Measurements from ENCODE around the gene DGKD.
A peak's percentile ranks its signal among the peaks of the same experiment; 100 is the strongest.

DGKD gene

DNA sequence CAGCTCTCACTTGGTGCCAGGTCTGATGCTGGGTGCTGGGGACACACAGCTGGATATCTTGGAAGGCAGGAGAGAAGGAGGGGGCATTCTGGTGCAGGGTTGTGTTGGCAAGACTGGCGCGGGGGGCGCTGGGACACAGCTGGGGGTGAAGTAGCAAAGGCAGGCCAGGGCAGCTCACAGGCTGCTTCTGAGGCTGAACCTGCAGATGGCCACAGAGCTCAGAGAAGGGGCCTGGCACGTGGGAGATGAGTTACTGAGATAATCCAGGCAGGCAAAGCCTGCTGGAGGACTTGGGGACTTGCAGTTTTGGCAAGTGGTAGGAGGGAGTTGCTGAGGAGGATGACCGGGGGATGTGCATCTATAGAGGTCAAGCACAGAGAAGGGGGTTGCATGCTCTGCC, 16.2 kb upstream of the DGKD start:
- DNase-seq: no peak

DNA sequence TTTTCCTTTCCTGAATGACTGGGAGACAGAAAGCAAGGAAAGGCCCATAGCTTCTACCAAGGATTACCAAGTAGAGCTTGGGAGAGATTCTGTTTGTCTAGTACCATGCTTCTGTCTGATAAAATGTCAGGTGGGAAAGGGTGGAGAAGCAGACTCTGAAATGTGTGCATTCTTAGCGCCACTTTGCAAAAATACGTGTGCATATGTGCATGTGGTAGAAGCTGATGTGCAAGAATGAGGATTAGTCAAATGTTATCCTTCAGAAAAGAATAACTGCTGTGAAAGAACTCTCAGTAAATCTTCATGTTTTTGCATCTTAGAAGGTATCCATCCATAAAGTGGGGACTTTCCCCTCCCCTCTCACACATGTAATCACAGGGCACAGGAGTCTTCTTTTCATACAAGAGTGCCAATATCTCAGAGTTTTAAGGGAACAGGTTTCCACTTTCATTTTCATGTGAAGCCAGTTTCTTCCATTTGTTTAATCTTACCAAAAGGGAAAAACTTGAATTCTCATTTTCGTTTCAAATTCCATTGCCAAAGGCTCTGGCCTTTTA, 15.4 kb upstream of the DGKD start:
- DNase-seq: no peak

DNA sequence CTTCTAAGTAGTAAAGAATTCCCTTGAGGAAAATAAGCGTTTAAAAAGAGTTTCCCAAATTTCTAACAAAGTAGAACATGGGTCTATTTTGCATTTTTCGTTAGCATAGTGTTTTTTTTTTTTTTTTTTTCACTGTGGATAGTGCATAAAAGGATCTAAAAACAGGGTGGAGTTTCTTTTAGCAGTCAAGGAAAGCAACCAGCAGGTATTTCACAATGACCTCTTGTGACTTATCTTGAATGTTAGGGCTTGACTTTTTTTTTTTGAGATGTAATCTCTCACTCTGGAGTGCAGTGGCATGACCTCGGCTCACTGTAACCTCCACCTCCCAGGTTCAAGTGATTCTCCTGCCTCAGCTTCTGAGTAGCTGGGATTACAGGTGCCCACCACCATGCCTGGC, 14.9 kb upstream of the DGKD start:
- peak in 3 of 4 experiments; percentile 27 to 58 (median 51) for DNase-seq

DNA sequence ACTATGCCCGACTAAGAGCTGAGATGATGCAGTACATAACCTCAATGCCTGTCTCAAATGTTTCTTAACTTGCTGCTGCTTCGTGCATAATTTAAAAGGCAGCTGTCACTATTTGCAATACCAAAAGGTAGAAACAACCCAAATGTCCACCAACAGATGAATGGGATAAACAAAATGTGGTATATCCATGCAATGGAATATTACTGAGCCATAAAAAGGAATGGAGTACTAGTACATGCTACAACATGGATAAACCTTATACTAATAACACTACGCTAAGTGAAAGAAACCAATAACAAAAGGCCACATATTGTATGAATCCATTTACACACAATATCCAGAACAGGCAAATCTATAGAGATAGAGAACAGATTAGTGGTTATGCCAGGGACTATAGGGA, 13.0 kb upstream of the DGKD start:
- DNase-seq: no peak

DNA sequence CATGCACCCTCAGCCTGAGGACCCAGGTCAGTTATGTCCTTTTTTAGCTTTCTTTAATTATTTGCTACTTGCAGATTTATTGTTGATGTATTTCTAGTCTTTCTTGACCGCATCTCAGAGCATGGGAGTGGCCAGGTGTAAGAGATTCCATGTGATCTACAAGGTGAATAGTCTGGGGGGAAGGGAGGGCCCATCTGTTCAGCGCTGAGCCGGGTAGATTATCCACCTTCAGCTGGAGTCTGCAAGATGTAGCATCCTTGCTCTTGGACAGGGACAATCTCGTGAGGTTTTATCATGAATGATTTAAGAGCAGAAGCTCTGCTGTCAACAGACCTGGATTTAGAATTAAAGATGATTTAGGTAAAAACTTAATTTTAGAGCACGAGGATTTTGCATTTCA, 12.0 kb upstream of the DGKD start:
- no peak for DNase-seq

DNA sequence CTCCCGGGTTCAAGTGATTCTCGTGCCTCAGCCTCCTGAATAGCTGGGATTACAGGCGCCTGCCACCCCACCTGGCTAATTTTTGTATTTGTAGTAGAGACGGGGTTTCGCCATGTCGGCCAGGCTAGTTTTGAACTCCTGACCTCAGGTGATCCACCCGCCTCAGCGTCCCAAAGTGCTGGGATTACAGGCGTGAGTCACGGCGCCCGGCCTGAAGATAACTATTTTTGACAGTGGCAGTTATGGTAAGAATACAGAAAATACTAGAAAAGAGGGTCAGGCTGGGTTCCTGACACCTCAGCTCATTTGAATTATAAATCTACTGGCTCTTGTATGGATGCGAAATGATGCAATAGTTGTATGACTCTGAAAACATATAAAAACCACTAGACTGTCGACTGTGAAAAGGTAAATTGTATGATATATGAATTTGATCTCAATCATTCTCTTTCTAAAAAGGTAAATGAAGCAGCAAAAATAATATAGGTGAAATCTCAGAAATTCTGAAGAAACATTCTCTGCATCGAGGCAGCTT, 11.1 kb upstream of the DGKD start:
- no peak for DNase-seq

DNA sequence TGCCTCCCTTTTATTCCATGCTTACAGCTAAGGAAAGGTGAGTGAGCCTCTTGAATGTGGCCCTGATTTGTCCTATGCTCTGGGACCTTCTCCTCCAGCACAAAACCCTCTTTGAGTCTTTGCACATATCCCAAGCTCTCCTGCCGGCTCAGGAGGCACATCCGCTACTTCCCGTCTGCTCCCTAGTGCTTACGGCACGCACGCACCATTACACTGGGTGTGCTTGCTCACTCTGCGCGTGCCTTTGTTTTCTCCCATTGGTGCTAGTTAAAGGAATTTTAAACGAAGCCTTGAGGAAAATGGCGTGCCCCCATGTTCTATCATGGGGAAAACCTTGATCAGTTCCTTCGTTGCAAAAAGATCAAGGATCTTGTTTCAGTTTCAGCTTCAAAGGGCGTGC, 7.9 kb upstream of the DGKD start:
- no peak for DNase-seq

DNA sequence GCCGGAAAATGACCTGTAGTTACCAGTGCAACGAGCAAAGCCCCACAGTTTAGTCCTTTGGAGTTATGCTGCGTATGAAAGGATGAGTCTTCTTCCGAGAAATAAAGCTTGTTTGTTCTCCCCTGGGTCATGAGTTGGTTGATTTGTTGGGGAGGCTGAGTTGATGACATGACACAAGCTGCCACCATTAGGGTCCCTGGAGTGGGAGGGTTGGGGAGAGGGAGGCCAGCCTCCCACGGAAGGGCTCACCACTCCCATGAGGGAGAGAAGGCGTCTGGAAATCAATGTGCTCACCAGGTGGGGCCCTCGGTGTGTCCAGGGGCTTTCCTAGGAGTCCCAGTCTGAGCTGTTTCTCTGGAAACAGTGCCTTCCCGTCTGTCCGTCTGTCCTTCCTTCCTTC, 7.4 kb upstream of the DGKD start:
- DNase-seq: no peak

DNA sequence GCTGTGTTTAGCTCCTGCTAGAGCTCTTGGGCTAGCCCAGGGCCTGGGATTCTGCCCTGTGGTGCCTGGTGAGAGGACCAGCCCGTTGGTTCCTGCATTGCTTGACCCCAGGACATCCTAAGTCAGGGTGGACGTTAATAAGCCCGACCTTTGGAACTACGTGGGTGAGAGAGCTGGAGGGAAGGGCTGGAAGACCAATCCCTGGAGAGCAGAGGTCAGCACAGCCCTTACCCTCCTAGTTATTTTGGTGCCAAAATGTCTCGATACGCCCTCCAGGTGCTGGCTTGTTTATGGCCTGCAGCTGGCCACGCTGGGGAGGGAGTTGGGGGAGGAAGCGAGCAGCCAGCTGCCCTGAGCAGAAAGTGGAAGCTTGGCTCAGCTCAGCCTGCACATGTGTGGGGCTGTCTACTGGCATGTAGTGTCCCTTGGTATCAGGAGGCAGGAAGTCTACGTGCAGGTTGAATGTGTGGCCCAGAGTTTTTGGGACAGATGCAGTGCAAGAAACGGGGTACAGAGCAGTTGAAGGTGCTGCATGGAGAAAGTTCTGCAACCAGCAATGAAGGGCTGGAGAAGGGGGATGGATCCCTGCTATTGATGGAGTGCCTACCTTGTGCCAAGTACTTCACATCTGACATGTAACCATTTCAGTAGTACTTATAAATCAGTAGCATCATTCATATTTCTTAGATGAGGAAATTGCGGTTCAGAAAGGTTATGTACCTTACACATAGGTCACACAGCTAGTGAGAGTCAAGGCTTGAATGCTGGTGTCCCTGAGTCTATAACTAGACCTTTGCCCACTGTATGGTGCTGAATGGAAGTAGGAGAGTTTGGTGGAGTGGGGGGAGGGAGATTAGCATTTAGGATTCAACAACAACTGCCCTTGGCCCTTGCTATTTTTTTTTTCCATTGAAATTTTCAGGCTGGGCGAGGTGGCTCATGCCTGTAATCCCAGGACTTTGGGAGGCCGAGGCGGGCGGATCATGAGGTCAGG, 5.0 kb upstream of the DGKD start:
- DNase-seq: peak; percentile 52 to 81 (median 72)

DNA sequence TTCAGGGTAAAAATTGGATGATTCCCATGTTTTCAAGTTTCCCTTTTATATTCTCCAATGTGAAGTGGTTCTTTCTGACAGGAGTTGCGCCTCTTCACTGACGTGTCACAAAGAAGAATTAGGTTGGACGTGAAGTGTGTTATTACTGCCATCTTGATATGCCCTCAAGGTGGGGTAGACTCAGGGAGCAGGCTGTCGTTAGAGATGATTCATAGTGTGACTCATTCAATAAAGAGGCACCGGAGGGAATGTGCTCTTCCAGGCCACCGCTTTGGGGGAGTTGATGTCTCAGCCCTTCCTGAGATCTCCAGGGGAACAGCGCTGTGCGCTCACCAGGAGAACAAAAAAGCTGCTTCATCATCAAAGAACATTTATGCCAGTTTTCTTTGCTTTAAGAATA, 3.6 kb upstream of the DGKD start:
- peak; percentile 16 to 68 (median 49) for DNase-seq

DNA sequence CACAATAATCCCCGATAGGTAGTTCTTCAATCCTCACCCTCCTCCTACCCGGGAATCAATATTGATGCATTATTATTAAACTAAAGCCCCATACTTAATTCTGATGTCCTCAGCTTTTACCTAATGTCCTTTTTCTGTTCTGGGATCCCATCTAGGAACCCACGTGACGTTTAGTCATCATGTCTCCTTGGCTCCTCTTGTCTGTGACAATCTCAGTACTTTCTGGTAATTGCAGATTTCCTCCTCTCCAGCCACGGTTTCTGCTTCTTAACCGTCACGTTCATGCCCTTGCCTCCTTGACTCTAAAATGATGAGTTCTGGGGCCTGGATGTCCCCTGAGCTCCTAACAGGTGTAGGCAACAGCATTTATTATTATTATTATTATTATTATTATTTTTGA, 2.9 kb upstream of the DGKD start:
- peak; percentile 51 to 78 (median 71) for DNase-seq

DNA sequence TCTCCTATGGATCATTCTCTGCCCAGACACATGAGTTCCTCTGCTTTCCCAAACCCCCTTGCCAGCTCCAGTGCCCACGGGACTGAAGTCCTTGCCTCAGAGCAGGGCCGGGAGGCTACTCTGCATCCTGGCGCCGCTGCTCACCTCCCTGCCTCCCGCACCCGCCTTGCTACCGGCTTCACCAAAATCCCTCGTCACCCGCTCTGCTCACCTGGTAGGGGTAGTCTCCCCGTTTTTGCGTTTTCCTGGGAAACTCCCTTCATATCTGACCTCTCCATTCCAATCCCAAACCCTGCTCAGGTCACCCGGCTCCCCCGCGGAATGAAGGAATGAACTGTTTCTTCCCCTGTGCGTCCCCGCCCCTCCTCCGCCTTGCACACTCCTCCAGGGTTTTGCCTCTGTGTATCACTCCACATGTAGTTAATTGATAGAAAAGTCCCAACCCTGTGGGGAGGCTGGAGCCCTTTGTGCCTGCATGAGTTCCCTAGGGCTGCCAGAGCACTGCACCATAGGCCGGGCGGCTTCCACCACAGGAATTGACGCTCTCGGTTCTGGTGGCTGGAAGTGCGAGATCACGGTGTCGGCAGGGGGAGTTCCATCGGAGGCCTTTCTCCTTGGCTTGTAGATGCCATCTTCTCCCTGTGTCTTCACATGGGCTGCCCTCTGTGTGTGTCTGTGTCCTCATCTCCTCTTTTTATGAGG, 2.0 kb upstream of the DGKD start:
- no peak for DNase-seq

DNA sequence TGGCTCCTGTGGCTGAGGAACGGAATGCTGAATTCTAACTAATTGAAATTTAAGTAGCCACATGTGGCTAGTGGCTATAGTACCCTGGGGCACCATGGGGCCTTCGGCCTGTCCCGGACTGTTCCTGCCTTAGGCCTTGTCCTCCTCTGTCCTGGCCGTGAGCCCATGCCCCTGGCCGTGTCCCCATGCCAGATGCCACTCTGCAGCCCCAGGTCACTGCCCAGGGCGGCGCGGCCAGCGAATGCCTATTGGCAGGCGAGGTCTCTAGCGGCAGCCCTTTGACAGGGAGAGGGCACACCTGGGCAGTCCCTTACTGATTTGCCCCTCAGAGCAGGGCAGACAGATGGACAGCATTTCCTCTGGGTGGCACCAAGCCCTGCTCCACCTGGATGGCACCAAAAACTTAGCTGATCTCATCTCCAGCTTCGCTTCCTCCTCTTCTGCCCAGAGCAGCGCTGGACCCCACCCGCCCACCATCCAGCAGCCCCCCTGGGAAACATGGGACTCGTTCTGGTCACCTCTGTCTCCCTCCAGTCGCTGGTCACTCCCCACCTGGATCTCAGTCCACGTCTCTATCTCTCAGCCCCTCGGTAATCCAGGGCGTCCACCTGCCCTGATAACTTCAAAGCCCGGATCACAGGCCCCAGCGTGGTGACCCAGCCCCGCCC, 1.1 kb upstream of the DGKD start:
- DNase-seq: no peak

DNA sequence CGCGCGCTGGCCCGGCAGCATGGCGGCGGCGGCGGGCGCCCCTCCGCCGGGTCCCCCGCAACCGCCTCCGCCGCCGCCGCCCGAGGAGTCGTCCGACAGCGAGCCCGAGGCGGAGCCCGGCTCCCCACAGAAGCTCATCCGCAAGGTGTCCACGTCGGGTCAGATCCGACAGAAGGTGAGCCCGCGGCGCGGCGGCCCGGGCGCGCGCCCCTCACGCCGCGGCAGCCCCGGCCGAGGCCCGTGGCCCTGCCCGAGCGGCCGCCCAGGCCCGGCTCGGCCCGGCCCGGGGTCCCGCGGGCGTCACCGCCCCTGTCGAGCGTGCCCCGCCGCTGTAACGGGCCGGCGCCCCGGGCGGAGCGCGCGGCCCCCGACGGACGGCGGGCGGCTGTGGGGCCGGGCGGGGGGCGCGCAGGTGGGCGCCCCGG, 218 bp downstream of the DGKD start:
- DNase-seq: no peak

DNA sequence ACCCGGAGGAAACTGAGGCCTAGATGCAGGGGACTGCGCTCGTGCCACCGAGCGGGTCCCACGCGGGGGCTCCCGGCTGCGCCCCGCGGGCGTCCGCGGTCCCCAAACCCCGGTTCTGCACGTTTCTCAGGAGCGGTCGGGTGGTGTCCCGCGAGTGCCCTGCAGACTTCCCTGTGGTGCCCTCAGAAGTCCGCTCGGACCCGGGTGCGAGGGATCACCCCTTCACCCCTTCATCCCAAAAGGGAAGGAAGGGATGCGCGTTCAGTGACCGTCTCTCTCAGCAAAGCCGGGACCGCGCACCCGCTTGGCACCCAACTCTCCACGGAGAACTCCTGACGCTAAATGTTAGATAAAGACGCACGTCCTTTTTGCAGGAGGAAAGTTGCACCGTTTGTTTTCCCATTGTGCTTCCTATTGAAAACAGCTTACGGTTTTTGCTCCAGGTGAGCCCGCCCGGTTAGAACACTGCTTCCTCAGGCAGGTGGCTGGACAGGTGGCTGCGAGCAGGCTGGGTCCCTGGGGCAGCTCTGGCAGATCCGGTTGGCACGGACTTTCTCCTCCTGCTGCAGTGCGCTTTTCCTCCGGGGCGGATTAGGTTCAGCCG, 779 bp downstream of the DGKD start:
- peak in 3 of 4 experiments; percentile 31 to 54 (median 50) for DNase-seq

DNA sequence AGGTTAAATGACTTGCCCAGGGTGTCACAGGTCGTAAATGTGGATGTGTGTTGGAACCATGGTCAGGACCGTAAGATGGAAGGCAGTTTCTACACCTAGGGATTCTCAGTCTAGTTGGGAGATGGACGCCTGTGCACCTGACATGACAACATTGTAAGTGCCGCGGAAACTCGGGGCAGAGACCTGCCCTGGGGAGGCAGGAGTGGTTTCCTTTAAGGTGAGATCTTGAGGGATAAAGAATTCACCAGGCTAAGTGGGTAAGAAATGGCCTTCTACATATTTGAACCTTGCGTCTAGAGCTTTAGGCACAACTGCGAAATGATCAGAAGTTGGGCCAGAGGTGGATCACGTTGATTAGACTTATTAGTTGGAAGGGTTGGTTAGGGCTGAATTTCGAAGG, 1.6 kb downstream of the DGKD start:
- no peak for DNase-seq

DNA sequence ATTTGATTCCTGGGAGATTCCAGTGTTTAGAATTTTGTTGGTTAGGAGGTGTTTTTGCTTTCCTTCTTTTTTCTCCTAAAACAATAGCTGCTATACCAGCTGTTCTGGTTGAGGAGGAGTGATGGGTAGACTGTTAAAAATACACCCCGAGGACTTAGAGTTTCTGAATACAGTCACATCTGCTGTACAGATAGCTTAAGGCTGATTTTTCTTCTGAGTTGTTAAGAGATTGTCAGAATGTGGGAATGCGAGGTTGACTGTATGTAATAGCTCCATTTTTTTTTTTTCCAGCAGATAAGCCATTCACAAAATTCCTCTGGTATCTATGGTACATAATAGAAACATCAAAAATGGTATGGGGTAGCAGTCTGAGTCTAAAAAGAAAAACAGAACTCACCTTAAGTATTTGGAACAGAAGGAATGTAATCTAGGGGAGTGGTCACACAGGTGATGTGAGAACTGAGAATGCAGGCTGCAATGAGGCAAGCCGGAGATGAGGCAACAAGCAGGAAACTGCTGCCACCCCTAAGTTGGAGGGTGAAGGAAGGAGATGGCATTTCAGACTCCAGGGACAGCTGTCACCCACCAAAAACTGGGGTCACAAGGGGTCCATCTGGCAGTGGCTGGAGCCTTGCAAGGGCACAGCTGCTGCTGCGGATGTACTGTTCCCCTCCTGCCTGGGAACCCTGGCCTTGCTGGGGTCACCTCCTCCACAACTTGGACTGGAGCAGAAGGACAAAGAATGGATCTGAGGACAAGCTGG, 2.4 kb downstream of the DGKD start:
- peak in 1 of 4 experiments; percentile 19 for DNase-seq

DNA sequence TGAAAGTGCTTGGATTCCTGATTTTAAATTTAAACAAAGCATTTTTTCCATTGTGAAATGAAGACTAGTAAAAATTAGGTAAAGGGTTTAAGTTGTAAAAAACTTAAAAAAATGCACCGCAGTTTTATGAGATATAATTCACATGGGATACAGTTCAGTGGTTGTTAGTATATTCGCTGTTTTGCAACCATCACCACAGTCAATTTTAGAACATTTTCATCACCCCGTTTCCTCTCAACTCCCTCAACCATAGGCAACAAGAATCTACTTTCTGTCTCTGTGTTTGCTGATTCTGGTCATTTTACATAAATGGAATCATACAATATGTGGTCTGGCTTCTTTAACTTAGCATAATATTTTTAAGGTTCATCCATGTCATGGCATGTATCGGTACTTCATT, 4.0 kb downstream of the DGKD start:
- DNase-seq: peak in 2 of 4 experiments; percentile 48 to 56

DNA sequence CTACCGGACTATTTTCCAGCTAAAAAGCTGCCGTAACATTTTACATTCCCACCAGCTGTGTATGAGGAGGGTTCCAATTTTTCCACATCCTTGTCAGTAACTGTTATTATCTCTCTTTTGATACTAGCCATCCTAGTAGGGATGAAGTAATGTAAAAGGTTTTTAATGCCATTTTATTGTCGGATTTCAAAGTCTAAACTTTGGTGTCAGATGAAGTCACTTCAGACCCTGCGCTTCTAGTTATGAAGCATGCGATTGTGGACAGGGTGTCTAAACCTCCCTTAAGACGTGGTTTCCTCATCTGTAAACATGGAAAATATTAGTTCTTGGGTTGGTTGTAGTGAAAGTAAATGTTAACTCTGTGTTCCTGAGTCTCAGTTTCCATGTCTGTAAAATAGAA, 4.7 kb downstream of the DGKD start:
- no peak for DNase-seq

DNA sequence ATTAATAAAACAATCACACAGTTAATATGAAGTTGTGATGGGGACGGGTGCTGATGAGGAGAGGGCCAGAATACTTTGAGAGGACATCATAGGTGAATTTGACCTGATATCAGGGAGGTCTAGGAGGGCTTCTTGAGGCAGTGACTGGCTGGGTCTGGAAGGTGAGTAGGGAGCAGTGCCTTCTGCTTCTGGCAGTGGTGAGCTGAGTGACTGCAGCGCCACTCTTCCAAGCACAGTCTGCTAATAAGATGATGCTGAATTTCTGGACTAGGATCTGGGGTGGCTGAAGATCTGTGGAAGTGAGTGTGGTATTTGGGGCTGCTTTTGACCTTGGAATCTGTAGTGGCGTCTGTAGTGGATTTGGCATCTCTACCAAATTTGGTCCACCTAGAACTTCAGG, 5.5 kb downstream of the DGKD start:
- no peak for DNase-seq

DNA sequence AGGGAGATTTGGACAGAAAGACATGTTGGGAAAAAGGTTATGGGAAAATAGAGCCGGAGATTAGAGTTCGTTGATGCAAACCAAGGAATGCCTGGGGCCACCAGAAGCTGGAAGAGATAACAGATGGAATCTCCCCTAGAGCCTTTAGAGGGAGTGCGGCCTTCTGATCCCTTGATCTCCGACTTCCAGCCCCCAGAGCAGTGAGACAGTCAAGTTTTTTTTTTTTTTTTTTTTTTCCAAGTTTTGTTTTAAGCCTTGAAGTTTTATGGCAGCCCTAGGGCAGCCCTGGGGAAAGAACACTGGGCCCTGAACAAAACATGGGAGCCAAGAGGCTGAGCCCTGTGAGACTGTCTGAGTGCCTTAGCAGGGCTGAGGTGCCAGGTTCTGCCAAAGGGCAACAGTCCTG, 6.5 kb downstream of the DGKD start:
- DNase-seq: no peak
